WTC11 (cell line): ENCODE results near the gene ABCC4. TPM values are rescaled to one million over a fixed set of nuclear protein-coding genes. Genes with fewer than 3 reads are reported as not detected.

ENCODE experiments used
- ATAC-seq: fragments of 200-7000 bp; cut with Tn5 transposase; 2 replicates; pipeline ENCODE4 v1.10.0; 2021; ENCODE audit warnings: mild to moderate bottlenecking, moderate library complexity
- CTCF ChIA-PET: fragments of 300-600 bp; sonication (Branson Sonifier 250); formaldehyde crosslinking; loops from one replicate; lab custom pipeline; 2021; ENCODE audit warnings: antibody characterized with exemption; lab: Charles Lee
- POLR2A ChIA-PET: fragments of 350-600 bp; sonication (Branson Sonifier 250); formaldehyde crosslinking; loops from one replicate; lab custom pipeline; 2021; ENCODE audit warnings: antibody characterized with exemption; lab: Charles Lee
- DNase-seq: peaks from one replicate; pipeline ENCODE4 v3.0.0; 2021; ENCODE audit warnings: low spot score
- H3K27ac Mint-ChIP-seq: 2 replicates; pipeline ENCODE4 v1.8.0; 2021; ENCODE audit warnings: mixed read lengths
- H3K27me3 Mint-ChIP-seq: 2 replicates; pipeline ENCODE4 v1.8.0; 2021; ENCODE audit warnings: low read depth, mild to moderate bottlenecking, moderate library complexity, mixed read lengths
- H3K36me3 Mint-ChIP-seq: 2 replicates; pipeline ENCODE4 v1.8.0; 2021; ENCODE audit warnings: mixed read lengths
- H3K4me1 Mint-ChIP-seq: 2 replicates; pipeline ENCODE4 v1.8.0; 2022; ENCODE audit warnings: mixed read lengths
- H3K4me3 Mint-ChIP-seq: 2 replicates; pipeline ENCODE4 v1.8.0; 2021; ENCODE audit warnings: mild to moderate bottlenecking, moderate library complexity, mixed read lengths
- H3K9me3 Mint-ChIP-seq: 2 replicates; pipeline ENCODE4 v1.8.0; 2021; ENCODE audit warnings: mixed read lengths
- CREM ChIP-seq: sonication (generic); formaldehyde crosslinking; IDR thresholded peaks from 2 replicates; pipeline ENCODE4 v1.8.1; 2022; ENCODE audit warnings: mild to moderate bottlenecking, missing genetic modification reagents, moderate library complexity
- ETV6 ChIP-seq: sonication (generic); formaldehyde crosslinking; IDR thresholded peaks from 2 replicates; pipeline ENCODE4 v1.8.1; 2022; ENCODE audit warnings: mild to moderate bottlenecking, missing genetic modification reagents
- MYBL2 ChIP-seq: sonication (generic); formaldehyde crosslinking; IDR thresholded peaks from 2 replicates; pipeline ENCODE4 v1.8.1; 2023; ENCODE audit warnings: mild to moderate bottlenecking, moderate library complexity, missing genetic modification reagents
- NFYB ChIP-seq: sonication (generic); formaldehyde crosslinking; conservative IDR thresholded peaks from 2 replicates; pipeline ENCODE4 v1.8.0; 2022; ENCODE audit warnings: low read depth, missing genetic modification reagents
- PRRX2 ChIP-seq: fragments of 250-450 bp; sonication (Bioruptor Pico); IDR thresholded peaks from 2 replicates; pipeline ENCODE4 v1.8.0; 2021; ENCODE audit warnings: mild to moderate bottlenecking
- RORB ChIP-seq: fragments of 250-450 bp; sonication (Bioruptor Pico); IDR thresholded peaks from 2 replicates; pipeline ENCODE4 v1.9.0; 2021; ENCODE audit warnings: mild to moderate bottlenecking
- TP53 ChIP-seq: sonication (generic); formaldehyde crosslinking; IDR thresholded peaks from 2 replicates; pipeline ENCODE4 v1.8.1; 2023; ENCODE audit warnings: mild to moderate bottlenecking, missing genetic modification reagents
- ZNF396 ChIP-seq: fragments of 250-450 bp; sonication (Bioruptor Pico); IDR thresholded peaks from 2 replicates; pipeline ENCODE4 v1.8.0; 2021; ENCODE audit warnings: mild to moderate bottlenecking, moderate library complexity, borderline replicate concordance
- total RNA-seq: library from RNA; stranded (reverse); gene quantifications from 3 replicates; pipeline ENCODE4 v1.2.3, GENCODE V29; 2021
- TF ChIP-seq, protein P1 (sequence below): sonication (generic); formaldehyde crosslinking; IDR thresholded peaks from 2 replicates; pipeline ENCODE4 v1.8.0; 2023; ENCODE audit warnings: missing genetic modification reagents
- TF ChIP-seq, protein P2 (sequence below): sonication (generic); formaldehyde crosslinking; IDR thresholded peaks from 2 replicates; pipeline ENCODE4 v1.8.1; 2023; ENCODE audit warnings: mild to moderate bottlenecking, moderate library complexity, missing genetic modification reagents
- TF ChIP-seq, protein P3 (sequence below): sonication (generic); formaldehyde crosslinking; IDR thresholded peaks from 2 replicates; pipeline ENCODE4 v1.8.1; 2023; ENCODE audit warnings: mild to moderate bottlenecking, missing genetic modification reagents, borderline replicate concordance
- TF ChIP-seq, protein P4 (sequence below): sonication (generic); formaldehyde crosslinking; IDR thresholded peaks from 2 replicates; pipeline ENCODE4 v1.8.1; 2023; ENCODE audit warnings: mild to moderate bottlenecking, missing genetic modification reagents
- TF ChIP-seq, protein P5 (sequence below): fragments of 250-450 bp; sonication (Bioruptor Pico); IDR thresholded peaks from 2 replicates; pipeline ENCODE4 v1.8.0; 2021; ENCODE audit warnings: mild to moderate bottlenecking
- TF ChIP-seq, protein P6 (sequence below): fragments of 250-450 bp; sonication (Bioruptor Pico); IDR thresholded peaks from 2 replicates; pipeline ENCODE4 v1.9.0; 2021; ENCODE audit warnings: mild to moderate bottlenecking
- TF ChIP-seq, protein P7 (sequence below): sonication (generic); formaldehyde crosslinking; conservative IDR thresholded peaks from 2 replicates; pipeline ENCODE4 v1.8.1; 2022; ENCODE audit warnings: mild to moderate bottlenecking, missing genetic modification reagents
- TF ChIP-seq, protein P8 (sequence below): fragments of 250-450 bp; sonication (Bioruptor Pico); IDR thresholded peaks from 2 replicates; pipeline ENCODE4 v2.1.2; 2022; ENCODE audit warnings: mild to moderate bottlenecking, moderate library complexity
- TF ChIP-seq, protein P9 (sequence below): sonication (generic); formaldehyde crosslinking; IDR thresholded peaks from 2 replicates; pipeline ENCODE4 v1.8.0; 2022; ENCODE audit warnings: mild to moderate bottlenecking, missing genetic modification reagents

ABCC4 gene
- total RNA-seq, 1 experiment from 2014 or later, result 7.2 TPM

DNA sequence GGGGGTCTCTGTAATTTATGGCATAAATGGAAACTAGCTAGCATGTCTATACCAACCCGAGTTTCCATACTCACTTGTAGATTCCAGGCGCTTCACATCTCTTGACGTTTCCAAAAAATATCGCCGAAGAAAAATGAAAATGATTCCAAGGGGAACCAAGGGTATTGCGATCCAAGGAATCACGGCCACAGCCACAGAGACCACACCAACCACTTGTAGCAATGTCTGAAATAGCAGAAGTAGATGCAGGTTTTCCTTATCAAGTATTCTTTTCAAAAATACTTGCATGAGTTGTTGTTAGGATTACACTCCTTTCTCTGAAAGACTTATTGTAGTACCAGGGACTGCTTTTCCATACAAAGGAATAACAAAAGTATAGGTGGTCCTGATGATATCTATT is 218.2 kb downstream of the ABCC4 start (continued):
- TF ChIP-seq, protein P1, sequence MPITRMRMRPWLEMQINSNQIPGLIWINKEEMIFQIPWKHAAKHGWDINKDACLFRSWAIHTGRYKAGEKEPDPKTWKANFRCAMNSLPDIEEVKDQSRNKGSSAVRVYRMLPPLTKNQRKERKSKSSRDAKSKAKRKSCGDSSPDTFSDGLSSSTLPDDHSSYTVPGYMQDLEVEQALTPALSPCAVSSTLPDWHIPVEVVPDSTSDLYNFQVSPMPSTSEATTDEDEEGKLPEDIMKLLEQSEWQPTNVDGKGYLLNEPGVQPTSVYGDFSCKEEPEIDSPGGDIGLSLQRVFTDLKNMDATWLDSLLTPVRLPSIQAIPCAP (CRISPR knock-in tag), result no peak
- TF ChIP-seq, protein P2, sequence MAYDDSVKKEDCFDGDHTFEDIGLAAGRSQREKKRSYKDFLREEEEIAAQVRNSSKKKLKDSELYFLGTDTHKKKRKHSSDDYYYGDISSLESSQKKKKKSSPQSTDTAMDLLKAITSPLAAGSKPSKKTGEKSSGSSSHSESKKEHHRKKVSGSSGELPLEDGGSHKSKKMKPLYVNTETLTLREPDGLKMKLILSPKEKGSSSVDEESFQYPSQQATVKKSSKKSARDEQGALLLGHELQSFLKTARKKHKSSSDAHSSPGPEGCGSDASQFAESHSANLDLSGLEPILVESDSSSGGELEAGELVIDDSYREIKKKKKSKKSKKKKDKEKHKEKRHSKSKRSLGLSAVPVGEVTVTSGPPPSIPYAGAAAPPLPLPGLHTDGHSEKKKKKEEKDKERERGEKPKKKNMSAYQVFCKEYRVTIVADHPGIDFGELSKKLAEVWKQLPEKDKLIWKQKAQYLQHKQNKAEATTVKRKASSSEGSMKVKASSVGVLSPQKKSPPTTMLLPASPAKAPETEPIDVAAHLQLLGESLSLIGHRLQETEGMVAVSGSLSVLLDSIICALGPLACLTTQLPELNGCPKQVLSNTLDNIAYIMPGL (CRISPR knock-in tag), result no peak
- TF ChIP-seq RORB (CRISPR knock-in tag) (no peak), CREM (CRISPR knock-in tag) (no peak), ETV6 (CRISPR knock-in tag) (no peak)
- TF ChIP-seq, protein P3, sequence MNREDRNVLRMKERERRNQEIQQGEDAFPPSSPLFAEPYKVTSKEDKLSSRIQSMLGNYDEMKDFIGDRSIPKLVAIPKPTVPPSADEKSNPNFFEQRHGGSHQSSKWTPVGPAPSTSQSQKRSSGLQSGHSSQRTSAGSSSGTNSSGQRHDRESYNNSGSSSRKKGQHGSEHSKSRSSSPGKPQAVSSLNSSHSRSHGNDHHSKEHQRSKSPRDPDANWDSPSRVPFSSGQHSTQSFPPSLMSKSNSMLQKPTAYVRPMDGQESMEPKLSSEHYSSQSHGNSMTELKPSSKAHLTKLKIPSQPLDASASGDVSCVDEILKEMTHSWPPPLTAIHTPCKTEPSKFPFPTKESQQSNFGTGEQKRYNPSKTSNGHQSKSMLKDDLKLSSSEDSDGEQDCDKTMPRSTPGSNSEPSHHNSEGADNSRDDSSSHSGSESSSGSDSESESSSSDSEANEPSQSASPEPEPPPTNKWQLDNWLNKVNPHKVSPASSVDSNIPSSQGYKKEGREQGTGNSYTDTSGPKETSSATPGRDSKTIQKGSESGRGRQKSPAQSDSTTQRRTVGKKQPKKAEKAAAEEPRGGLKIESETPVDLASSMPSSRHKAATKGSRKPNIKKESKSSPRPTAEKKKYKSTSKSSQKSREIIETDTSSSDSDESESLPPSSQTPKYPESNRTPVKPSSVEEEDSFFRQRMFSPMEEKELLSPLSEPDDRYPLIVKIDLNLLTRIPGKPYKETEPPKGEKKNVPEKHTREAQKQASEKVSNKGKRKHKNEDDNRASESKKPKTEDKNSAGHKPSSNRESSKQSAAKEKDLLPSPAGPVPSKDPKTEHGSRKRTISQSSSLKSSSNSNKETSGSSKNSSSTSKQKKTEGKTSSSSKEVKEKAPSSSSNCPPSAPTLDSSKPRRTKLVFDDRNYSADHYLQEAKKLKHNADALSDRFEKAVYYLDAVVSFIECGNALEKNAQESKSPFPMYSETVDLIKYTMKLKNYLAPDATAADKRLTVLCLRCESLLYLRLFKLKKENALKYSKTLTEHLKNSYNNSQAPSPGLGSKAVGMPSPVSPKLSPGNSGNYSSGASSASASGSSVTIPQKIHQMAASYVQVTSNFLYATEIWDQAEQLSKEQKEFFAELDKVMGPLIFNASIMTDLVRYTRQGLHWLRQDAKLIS (CRISPR knock-in tag), result no peak

DNA sequence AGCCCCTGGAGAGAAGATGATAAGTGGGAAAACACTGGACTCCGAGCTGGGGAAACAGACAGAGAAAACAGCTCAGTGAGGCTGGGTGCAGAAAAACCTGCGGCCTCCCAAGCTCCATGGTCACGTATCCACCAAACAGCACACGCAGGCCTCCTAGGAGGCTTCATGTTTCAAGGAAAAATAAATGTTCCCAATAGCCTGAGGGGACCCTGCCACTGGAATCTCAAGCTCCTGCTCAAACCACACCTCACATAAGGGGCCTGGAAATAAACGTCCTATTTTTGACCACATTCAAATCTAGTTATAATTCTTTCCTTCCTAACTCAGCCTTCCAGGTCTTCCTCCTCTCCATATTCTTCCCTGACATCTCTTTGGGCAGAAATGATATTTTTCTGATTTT is 225.7 kb downstream of the ABCC4 start:
- POLR2A ChIA-PET, result no interaction called here
- no peak overlapping the region for H3K4me3 Mint-ChIP-seq
- H3K27ac Mint-ChIP-seq, result no peak overlapping the region
- TF ChIP-seq, protein P4, sequence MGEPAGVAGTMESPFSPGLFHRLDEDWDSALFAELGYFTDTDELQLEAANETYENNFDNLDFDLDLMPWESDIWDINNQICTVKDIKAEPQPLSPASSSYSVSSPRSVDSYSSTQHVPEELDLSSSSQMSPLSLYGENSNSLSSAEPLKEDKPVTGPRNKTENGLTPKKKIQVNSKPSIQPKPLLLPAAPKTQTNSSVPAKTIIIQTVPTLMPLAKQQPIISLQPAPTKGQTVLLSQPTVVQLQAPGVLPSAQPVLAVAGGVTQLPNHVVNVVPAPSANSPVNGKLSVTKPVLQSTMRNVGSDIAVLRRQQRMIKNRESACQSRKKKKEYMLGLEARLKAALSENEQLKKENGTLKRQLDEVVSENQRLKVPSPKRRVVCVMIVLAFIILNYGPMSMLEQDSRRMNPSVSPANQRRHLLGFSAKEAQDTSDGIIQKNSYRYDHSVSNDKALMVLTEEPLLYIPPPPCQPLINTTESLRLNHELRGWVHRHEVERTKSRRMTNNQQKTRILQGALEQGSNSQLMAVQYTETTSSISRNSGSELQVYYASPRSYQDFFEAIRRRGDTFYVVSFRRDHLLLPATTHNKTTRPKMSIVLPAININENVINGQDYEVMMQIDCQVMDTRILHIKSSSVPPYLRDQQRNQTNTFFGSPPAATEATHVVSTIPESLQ (CRISPR knock-in tag), result no peak
- TF ChIP-seq, protein P5, sequence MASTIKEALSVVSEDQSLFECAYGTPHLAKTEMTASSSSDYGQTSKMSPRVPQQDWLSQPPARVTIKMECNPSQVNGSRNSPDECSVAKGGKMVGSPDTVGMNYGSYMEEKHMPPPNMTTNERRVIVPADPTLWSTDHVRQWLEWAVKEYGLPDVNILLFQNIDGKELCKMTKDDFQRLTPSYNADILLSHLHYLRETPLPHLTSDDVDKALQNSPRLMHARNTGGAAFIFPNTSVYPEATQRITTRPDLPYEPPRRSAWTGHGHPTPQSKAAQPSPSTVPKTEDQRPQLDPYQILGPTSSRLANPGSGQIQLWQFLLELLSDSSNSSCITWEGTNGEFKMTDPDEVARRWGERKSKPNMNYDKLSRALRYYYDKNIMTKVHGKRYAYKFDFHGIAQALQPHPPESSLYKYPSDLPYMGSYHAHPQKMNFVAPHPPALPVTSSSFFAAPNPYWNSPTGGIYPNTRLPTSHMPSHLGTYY (CRISPR knock-in tag), result no peak
- no peak for TF ChIP-seq NFYB (CRISPR knock-in tag)
- no peak for TF ChIP-seq ZNF396
- TF ChIP-seq, protein P6, sequence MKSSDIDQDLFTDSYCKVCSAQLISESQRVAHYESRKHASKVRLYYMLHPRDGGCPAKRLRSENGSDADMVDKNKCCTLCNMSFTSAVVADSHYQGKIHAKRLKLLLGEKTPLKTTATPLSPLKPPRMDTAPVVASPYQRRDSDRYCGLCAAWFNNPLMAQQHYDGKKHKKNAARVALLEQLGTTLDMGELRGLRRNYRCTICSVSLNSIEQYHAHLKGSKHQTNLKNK (CRISPR knock-in tag), result no peak
- TF ChIP-seq, protein P7, sequence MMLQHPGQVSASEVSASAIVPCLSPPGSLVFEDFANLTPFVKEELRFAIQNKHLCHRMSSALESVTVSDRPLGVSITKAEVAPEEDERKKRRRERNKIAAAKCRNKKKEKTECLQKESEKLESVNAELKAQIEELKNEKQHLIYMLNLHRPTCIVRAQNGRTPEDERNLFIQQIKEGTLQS (CRISPR knock-in tag), result no peak
- TF ChIP-seq, protein P8, sequence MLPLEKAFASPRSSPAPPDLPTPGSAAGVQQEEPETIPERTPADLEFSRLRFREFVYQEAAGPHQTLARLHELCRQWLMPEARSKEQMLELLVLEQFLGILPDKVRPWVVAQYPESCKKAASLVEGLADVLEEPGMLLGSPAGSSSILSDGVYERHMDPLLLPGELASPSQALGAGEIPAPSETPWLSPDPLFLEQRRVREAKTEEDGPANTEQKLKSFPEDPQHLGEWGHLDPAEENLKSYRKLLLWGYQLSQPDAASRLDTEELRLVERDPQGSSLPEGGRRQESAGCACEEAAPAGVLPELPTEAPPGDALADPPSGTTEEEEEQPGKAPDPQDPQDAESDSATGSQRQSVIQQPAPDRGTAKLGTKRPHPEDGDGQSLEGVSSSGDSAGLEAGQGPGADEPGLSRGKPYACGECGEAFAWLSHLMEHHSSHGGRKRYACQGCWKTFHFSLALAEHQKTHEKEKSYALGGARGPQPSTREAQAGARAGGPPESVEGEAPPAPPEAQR (CRISPR knock-in tag), result no peak
- TF ChIP-seq, protein P9, sequence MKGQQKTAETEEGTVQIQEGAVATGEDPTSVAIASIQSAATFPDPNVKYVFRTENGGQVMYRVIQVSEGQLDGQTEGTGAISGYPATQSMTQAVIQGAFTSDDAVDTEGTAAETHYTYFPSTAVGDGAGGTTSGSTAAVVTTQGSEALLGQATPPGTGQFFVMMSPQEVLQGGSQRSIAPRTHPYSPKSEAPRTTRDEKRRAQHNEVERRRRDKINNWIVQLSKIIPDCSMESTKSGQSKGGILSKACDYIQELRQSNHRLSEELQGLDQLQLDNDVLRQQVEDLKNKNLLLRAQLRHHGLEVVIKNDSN (CRISPR knock-in tag), result no peak
- no peak for TF ChIP-seq MYBL2 (CRISPR knock-in tag)
- TF ChIP-seq TP53 (CRISPR knock-in tag), result no peak
- TF ChIP-seq PRRX2 (CRISPR knock-in tag), result no peak
- TF ChIP-seq, all 79 proteins: peak for 0
- H3K4me1 Mint-ChIP-seq, result no peaks in the 10 kb centered on the region
- H3K27me3 Mint-ChIP-seq, result no peaks in the 10 kb centered on the region
- peaks cover 7% of the 10 kb centered on the region for H3K9me3 Mint-ChIP-seq
- no peak for DNase-seq
- H3K36me3 Mint-ChIP-seq, result peaks cover 11% of the 10 kb centered on the region
- ATAC-seq, result no peak
- CTCF ChIA-PET, result no interaction called here
